ENCODE data around the gene KLK1.

The KLK1 gene

GRCh38 chr19:50823389-50824042 is at the start of gene KLK1:
TSS of gene KLK1 (minus strand) at chr19:50823787. CDS start at chr19:50823748, 39 bp downstream.
- no peak for DNase-seq

- DNase-seq = no peak
These were observed 49.5 kb upstream of the KLK1 start, which contains the start of gene KLK2 for GRCh38 chr19:50873056-50873455. TSS of gene KLK2 (plus strand) at chr19:50873439. CDS start at chr19:50873474, 35 bp downstream.

- DNase-seq = no peak
These were observed 47.0 kb upstream of the KLK1 start for GRCh38 chr19:50870417-50871089.

- DNase-seq = no peak
These were observed 45.9 kb upstream of the KLK1 start for GRCh38 chr19:50869479-50869878.

GRCh38 chr19:50861496-50862286 is 38.1 kb upstream of the KLK1 start:
- DNase-seq = no peak

- DNase-seq = no peak
These were observed 37.4 kb upstream of the KLK1 start for GRCh38 chr19:50861010-50861409.

GRCh38 chr19:50859849-50860248 is 36.3 kb upstream of the KLK1 start:
- DNase-seq = no peak

GRCh38 chr19:50858886-50859285 is 35.3 kb upstream of the KLK1 start:
- no peak for DNase-seq

GRCh38 chr19:50857366-50857765 is 33.8 kb upstream of the KLK1 start:
- DNase-seq = no peak

GRCh38 chr19:50854636-50855410 is 31.2 kb upstream of the KLK1 start, which contains the start of gene KLK3:
TSS of gene KLK3 (plus strand) at chr19:50854915. CDS start at chr19:50854956, 41 bp downstream.
- no peak for DNase-seq

- DNase-seq = no peak
These were observed 28.0 kb upstream of the KLK1 start for GRCh38 chr19:50851620-50852019.

GRCh38 chr19:50850738-50851137 is 27.2 kb upstream of the KLK1 start:
- no peak for DNase-seq

- DNase-seq = no peak
These were observed 20.8 kb upstream of the KLK1 start for GRCh38 chr19:50844296-50844935.

- DNase-seq = no peak
These were observed 20.2 kb upstream of the KLK1 start for GRCh38 chr19:50843701-50844221.

- no peak for DNase-seq
These were observed 19.6 kb upstream of the KLK1 start for GRCh38 chr19:50843205-50843604.

- no peak for DNase-seq
These were observed 18.5 kb upstream of the KLK1 start for GRCh38 chr19:50842130-50842529.

- DNase-seq = no peak
These were observed 16.4 kb upstream of the KLK1 start for GRCh38 chr19:50839712-50840655.

GRCh38 chr19:50838239-50838638 is 14.7 kb upstream of the KLK1 start:
- no peak for DNase-seq

GRCh38 chr19:50837300-50837699 is 13.7 kb upstream of the KLK1 start:
- DNase-seq = no peak

GRCh38 chr19:50836543-50837195 is 13.1 kb upstream of the KLK1 start:
- no peak for DNase-seq
